Uterus (tissue), 2 donors: Measurements from ENCODE around the gene PLCB2.

Experiments used
- POLR2A ChIP-seq, 2 donors: fragments of 450-650 bp; IDR thresholded peaks; one replicate each; pipeline ENCODE4 v1.6.1; 2016; ENCODE audit warnings: antibody characterized with exemption in 2 of 2, mild to moderate bottlenecking in 1 of 2, moderate library complexity in 1 of 2
- TF ChIP-seq, protein P1 (sequence below), 4 experiments: fragments of 200-600 bp in 2 of 4; fragments of 450-650 bp in 2 of 4; sonication (generic) in 2 of 4; IDR thresholded peaks; one replicate each; pipeline ENCODE4 v1.5.1; 2016 to 2019; ENCODE audit warnings: antibody characterized with exemption in 4 of 4, mild to moderate bottlenecking in 2 of 4, moderate library complexity in 1 of 4

DNA sequence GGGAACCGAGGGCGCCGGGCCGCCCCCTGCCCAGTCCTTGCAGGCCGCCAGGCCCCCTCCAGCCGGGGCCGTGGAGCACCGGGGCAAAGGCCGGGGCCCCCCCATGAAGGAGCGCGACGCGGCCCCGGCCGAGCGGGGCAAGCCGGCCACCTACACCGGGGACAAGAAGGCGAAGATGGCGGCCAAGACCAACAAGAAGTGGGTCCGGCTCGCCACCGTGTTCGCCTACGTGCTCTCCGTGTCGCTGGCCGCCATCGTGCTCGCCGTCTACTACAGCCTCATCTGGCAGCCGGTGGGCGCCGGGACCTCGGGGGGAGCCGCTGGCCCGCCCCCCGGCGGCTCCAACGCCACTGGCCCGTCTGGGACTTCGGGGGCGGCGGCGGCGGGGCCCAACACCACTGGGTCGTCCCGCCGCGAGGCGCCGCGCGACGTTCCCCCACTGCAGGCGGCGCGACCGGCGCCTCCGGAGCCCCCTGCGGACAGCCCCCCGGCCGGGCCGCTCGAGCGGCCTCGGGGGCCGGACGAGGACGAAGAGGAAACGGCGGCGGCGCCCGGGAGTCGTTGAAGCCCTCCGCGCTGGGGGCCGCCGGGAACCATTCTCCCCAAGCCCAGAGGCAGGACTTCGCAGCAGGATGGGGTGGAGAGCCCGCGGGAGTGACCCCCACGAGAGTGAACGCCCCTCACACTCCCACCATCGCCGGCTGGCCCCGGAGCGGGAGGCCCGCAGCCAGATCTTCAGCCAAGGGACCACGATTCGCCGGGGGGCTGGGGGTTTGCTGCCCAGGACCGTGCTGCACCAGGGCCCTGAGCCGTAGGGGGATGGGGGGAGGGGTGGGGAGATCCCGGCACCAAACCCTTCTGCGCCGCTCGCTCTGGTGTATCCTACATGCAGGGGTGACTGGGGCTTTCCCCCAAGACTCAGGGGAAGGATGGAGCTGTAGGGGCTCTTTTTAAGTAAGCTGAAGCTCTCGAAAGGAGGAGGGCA, 16.5 kb upstream of the PLCB2 start:
- TF ChIP-seq, protein P1, sequence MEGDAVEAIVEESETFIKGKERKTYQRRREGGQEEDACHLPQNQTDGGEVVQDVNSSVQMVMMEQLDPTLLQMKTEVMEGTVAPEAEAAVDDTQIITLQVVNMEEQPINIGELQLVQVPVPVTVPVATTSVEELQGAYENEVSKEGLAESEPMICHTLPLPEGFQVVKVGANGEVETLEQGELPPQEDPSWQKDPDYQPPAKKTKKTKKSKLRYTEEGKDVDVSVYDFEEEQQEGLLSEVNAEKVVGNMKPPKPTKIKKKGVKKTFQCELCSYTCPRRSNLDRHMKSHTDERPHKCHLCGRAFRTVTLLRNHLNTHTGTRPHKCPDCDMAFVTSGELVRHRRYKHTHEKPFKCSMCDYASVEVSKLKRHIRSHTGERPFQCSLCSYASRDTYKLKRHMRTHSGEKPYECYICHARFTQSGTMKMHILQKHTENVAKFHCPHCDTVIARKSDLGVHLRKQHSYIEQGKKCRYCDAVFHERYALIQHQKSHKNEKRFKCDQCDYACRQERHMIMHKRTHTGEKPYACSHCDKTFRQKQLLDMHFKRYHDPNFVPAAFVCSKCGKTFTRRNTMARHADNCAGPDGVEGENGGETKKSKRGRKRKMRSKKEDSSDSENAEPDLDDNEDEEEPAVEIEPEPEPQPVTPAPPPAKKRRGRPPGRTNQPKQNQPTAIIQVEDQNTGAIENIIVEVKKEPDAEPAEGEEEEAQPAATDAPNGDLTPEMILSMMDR (IDR thresholded peaks at IDR 0.05): no peak
- no peak for TF ChIP-seq POLR2A (IDR thresholded peaks at IDR 0.05)
